Endothelial cell of umbilical vein (primary cell): ENCODE data around the gene PRLR. TPM values are rescaled to one million over a fixed set of nuclear protein-coding genes. Genes with fewer than 3 reads are reported as not detected.
"Not testable (repeated sequence)": the region's sequence is repeated elsewhere in the genome, so short reads cannot be mapped to it uniquely, and the experiment has no call there.

Experiments used
- BruUV-seq: library from RNA; stranded (reverse); fragments of 400-500 nt; replicated peaks from 2 replicates; lab custom pipeline; 2021; lab: Mats Ljungman, UMichigan
- CTCF ChIA-PET: fragments of 300-600, 350-600 bp; sonication (Branson Sonifier 250); formaldehyde crosslinking; loops from one replicate; lab custom pipeline; 2021; ENCODE audit warnings: antibody characterized with exemption, inconsistent platforms; lab: Charles Lee
- POLR2A ChIA-PET: fragments of 300-600, 350-600 bp; sonication (Branson Sonifier 250); formaldehyde crosslinking; loops from one replicate; lab custom pipeline; 2021; ENCODE audit warnings: antibody characterized with exemption, inconsistent platforms; lab: Charles Lee
- DNase-seq: peaks from one replicate; pipeline ENCODE4 v3.0.0-alpha.2; 2011; ENCODE audit warnings: low read depth, low spot score
- FAIRE-seq: peaks from 2 replicates; lab custom pipeline; 2011; peaks lifted over from hg19 to GRCh38; lab: Jason Lieb, UNC
- H2AFZ ChIP-seq: 2 replicates; pipeline ENCODE4 v1.6.0; 2012; ENCODE audit warnings: low read depth, low read length, control low read depth, inconsistent platforms
- H3K27ac ChIP-seq: 2 replicates; pipeline ENCODE4 v1.5.1; 2011; ENCODE audit warnings: low read depth, mild to moderate bottlenecking, control low read depth, low read length, moderate library complexity; ENCODE audit not compliant: insufficient read depth
- H3K27me3 ChIP-seq, 2 experiments: 2 replicates each; pipeline versions ENCODE4 v1.6.0 to v1.6.1; 2011; ENCODE audit warnings: low read length in 2 of 2, mixed read lengths in 1 of 2; ENCODE audit not compliant: control insufficient read depth in 2 of 2, insufficient read depth in 2 of 2
- H3K36me3 ChIP-seq, 2 experiments: 2 replicates in 1 of 2; 3 replicates in 1 of 2; pipeline ENCODE4 v1.5.1; 2011; ENCODE audit warnings: low read length in 2 of 2, mild to moderate bottlenecking in 1 of 2, moderate library complexity in 1 of 2; ENCODE audit not compliant: control insufficient read depth in 2 of 2, insufficient read depth in 2 of 2; ENCODE audit errors: extremely low read depth in 1 of 2
- H3K4me1 ChIP-seq: 3 replicates; pipeline ENCODE4 v1.5.1; 2011; ENCODE audit warnings: mild to moderate bottlenecking, low read length; ENCODE audit not compliant: control insufficient read depth, insufficient read depth; ENCODE audit errors: extremely low read depth
- H3K4me2 ChIP-seq: 2 replicates; pipeline ENCODE4 v1.6.1; 2011; ENCODE audit warnings: low read length, control low read depth, mixed read lengths; ENCODE audit not compliant: insufficient read depth
- H3K4me3 ChIP-seq, 3 experiments: fragments of 200-600 bp in 1 of 3; sonication (generic), shearing (Covaris generic) in 1 of 3; replicated peaks in 1 of 3; 2 replicates each; pipeline ENCODE4 v1.5.1; 2011 to 2016; ENCODE audit warnings: control low read depth in 3 of 3, low read length in 3 of 3, mild to moderate bottlenecking in 2 of 3, inconsistent platforms in 1 of 3, low read depth in 1 of 3, moderate library complexity in 1 of 3; ENCODE audit not compliant: insufficient read depth in 1 of 3
- H3K79me2 ChIP-seq: 2 replicates; pipeline ENCODE4 v1.6.0; 2012; ENCODE audit warnings: low read length, inconsistent platforms; ENCODE audit not compliant: control insufficient read depth, insufficient read depth
- H3K9ac ChIP-seq: replicated peaks from 2 replicates; pipeline ENCODE3; 2011; ENCODE audit warnings: low read length, control low read depth; ENCODE audit not compliant: insufficient read depth; ENCODE audit errors: extremely low read depth
- H3K9me1 ChIP-seq: replicated peaks from 3 replicates; pipeline ENCODE4 v1.6.0; 2011; ENCODE audit warnings: mild to moderate bottlenecking, low read length; ENCODE audit not compliant: control insufficient read depth, insufficient read depth; ENCODE audit errors: extremely low read depth
- H3K9me3 ChIP-seq: replicated peaks from 2 replicates; pipeline ENCODE4 v1.5.1; 2012; ENCODE audit warnings: low read length, inconsistent platforms; ENCODE audit not compliant: control insufficient read depth, insufficient read depth
- H4K20me1 ChIP-seq: replicated peaks from 2 replicates; pipeline ENCODE3; 2011; ENCODE audit warnings: mild to moderate bottlenecking, low read length; ENCODE audit not compliant: control insufficient read depth, insufficient read depth; ENCODE audit errors: extremely low read depth
- CTCF ChIP-seq, 2 donors: IDR thresholded peaks; 1 replicate in 1 of 2; 2 replicates in 1 of 2; pipeline ENCODE4 v1.5.1; 2011; ENCODE audit warnings: low read length in 2 of 2, mild to moderate bottlenecking in 2 of 2, moderate library complexity in 2 of 2, control low read depth in 1 of 2, inconsistent platforms in 1 of 2, low read depth in 1 of 2; ENCODE audit not compliant: insufficient read depth in 1 of 2; ENCODE audit errors: extremely low read depth in 1 of 2
- EZH2 ChIP-seq: IDR thresholded peaks from 2 replicates; pipeline ENCODE4 v1.6.1; 2012; ENCODE audit warnings: borderline replicate concordance, low read depth, mild to moderate bottlenecking, moderate library complexity, low read length, inconsistent platforms; ENCODE audit not compliant: severe bottlenecking
- FOS ChIP-seq: IDR thresholded peaks from 2 replicates; pipeline ENCODE4 v1.6.1; 2011; ENCODE audit warnings: mild to moderate bottlenecking, low read length, moderate library complexity, borderline replicate concordance; ENCODE audit not compliant: insufficient read depth
- GATA2 ChIP-seq: IDR thresholded peaks from 2 replicates; pipeline ENCODE4 v1.7.0; 2011; ENCODE audit warnings: low read depth, mild to moderate bottlenecking, moderate library complexity, mixed read lengths, low read length; ENCODE audit not compliant: insufficient read length, insufficient read depth
- JUN ChIP-seq: IDR thresholded peaks from 2 replicates; pipeline ENCODE4 v1.6.1; 2011; ENCODE audit warnings: borderline replicate concordance, low read depth; ENCODE audit not compliant: insufficient read length, insufficient read depth
- MYC ChIP-seq: IDR thresholded peaks from one replicate; pipeline ENCODE4 v1.6.1; 2011; ENCODE audit warnings: mild to moderate bottlenecking, low read depth, low read length
- POLR2A ChIP-seq: IDR thresholded peaks from 2 replicates; pipeline ENCODE4 v1.6.1; 2012; ENCODE audit warnings: low read depth, mild to moderate bottlenecking, control low read depth, low read length
- POLR2AphosphoS5 ChIP-seq: IDR thresholded peaks from 2 replicates; pipeline ENCODE4 v1.6.1; 2012; ENCODE audit warnings: low read depth, mild to moderate bottlenecking, control low read depth, low read length, moderate library complexity; ENCODE audit not compliant: insufficient read depth
- dilution Hi-C: fragments of 300-500 bp; cut with MboI; formaldehyde crosslinking; loops from one replicate; pipeline ENCODE4 v1.15.0; 2019; ENCODE audit warnings: low sequenced_read_pairs; ENCODE audit not compliant: extremely low pct_ligation_motif_present
- intact Hi-C: fragments of 100-400 bp; cut with micrococcal nuclease; formaldehyde crosslinking; loops from one replicate; pipeline ENCODE4 v1.10.0; 2022
- polyA plus RNA-seq, 4 experiments: library from polyadenylated mRNA; depleted of rRNA in 3 of 4; stranded (reverse) in 3 of 4; unstranded in 1 of 4; fragments of >200 nt; gene quantifications; 2 replicates each; pipeline versions ENCODE4 v1.2.1 to v1.2.3, GENCODE V29; 2011 to 2012; ENCODE audit warnings: missing spikeins in 1 of 4
- total RNA-seq: library from RNA; stranded (reverse); gene quantifications from 2 replicates; pipeline ENCODE4 v1.2.3, GENCODE V29; 2021
- TF ChIP-seq, protein P1 (sequence below): IDR thresholded peaks from 2 replicates; pipeline ENCODE4 v1.6.1; 2011; ENCODE audit not compliant: insufficient read depth, insufficient read length

Gene PRLR
- total and polyA plus RNA-seq, 2 donors (not counting 3 experiments of a cell fraction or from before 2014, with no cell fraction given) = not detected

DNA sequence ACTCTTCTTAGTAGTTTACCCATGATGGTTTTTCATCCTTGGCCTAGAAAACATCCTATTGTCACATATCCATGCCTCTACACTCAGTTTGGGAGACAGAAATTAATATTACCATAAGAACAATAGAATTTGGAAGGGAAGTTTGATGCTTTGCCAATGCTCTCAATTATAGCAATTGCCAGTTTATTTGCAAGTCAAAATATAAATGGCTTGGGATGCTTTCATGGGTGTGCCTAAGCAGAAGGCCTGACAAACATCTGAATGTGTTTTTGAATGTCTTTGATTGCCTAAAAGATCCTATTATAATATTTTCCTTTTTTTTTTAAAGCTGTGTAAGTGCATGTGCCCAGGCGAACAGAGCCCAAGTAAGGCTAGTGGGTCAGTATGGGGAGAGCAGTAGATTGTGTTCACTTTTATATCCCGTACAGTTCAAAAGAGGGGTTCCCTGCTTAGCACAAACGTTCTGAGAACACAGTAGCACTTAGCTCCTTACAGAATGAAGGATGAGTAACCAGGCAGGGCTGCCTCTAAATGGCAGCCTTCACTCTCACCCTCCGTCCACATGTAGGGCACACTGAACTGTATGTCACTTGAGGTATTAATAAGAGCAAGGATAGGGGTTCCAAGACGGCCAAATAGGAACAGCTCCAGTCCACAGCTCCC is 126.5 kb downstream of the PRLR start:
- no peak for FAIRE-seq
- CTCF ChIA-PET = no interaction called here
- Histone ChIP-seq H3K79me2 (no peaks in the 10 kb centered on the region), H3K4me3 (no peak overlapping the region), H3K4me1 (no peaks in the 10 kb centered on the region), H4K20me1 (no peaks in the 10 kb centered on the region), H2AFZ (no peak overlapping the region), H3K4me2 (no peak overlapping the region), H3K27ac (no peak overlapping the region), H3K36me3 (no peaks in the 10 kb centered on the region), H3K9ac (no peak overlapping the region), H3K9me3 (no peaks in the 10 kb centered on the region), H3K9me1 (no peaks in the 10 kb centered on the region), H3K27me3 (no peaks in the 10 kb centered on the region)
- no peak for TF ChIP-seq GATA2
- no peak for TF ChIP-seq JUN
- TF ChIP-seq MYC = no peak
- no peak for TF ChIP-seq POLR2AphosphoS5
- no peak for TF ChIP-seq FOS
- TF ChIP-seq, protein P1, sequence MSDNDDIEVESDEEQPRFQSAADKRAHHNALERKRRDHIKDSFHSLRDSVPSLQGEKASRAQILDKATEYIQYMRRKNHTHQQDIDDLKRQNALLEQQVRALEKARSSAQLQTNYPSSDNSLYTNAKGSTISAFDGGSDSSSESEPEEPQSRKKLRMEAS = no peak
- no peak for TF ChIP-seq CTCF (IDR thresholded peaks at IDR 0.05; ENCODE audit: extremely low read depth in 1 of 2, insufficient read depth in 1 of 2, low read depth in 1 of 2, low read length in 2 of 2)
- TF ChIP-seq EZH2 = no peak
- TF ChIP-seq POLR2A = no peak
- POLR2A ChIA-PET = no interaction called here
- dilution Hi-C loops (no loop called here), intact Hi-C loops (no loop called here)
- DNase-seq = no peak
- BruUV-seq = no TSS peak

DNA sequence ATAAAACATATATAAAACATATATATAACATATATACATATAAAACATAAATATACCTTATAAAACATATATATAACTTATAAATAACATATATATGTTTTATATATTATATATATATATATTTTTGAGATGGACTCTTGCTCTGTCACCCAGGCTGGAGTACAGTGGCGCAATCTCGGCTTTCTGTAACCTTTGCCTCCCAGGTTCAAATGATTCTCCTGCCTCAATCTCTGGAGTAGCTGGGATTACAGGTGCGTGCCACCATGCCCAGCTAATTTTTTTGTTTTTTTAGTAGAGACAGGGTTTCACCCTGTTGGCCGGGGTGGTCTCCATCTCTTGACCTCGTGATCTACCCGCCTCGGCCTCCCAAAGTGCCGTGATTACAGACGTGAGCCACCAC is 128.6 kb downstream of the PRLR start:
- H3K27me3 ChIP-seq, H3K4me1 ChIP-seq, H2AFZ ChIP-seq, H3K36me3 ChIP-seq, BruUV-seq, CTCF ChIA-PET, POLR2A ChIA-PET, H3K79me2 ChIP-seq, H3K9me3 ChIP-seq, H3K4me2 ChIP-seq, H3K9me1 ChIP-seq, H3K9ac ChIP-seq, H3K4me3 ChIP-seq, H4K20me1 ChIP-seq, FAIRE-seq, intact Hi-C loops, H3K27ac ChIP-seq, dilution Hi-C loops, DNase-seq: not testable (repeated sequence)
